Activated naive CD4-positive, alpha-beta T cell treated with Interleukin-2 at 50 U/mL for 16 hours (primary cell): ENCODE data around the gene ZBTB7C.

Experiments
- DNase-seq: peaks from one replicate; pipeline ENCODE4 v3.0.0-alpha.2; 2020

Gene ZBTB7C

GRCh38 chr18:48105317-48105716 is 303.9 kb downstream of the ZBTB7C start:
- no peak for DNase-seq

- no peak for DNase-seq
Measured at GRCh38 chr18:48104705-48105104, 304.5 kb downstream of the ZBTB7C start.

DNA sequence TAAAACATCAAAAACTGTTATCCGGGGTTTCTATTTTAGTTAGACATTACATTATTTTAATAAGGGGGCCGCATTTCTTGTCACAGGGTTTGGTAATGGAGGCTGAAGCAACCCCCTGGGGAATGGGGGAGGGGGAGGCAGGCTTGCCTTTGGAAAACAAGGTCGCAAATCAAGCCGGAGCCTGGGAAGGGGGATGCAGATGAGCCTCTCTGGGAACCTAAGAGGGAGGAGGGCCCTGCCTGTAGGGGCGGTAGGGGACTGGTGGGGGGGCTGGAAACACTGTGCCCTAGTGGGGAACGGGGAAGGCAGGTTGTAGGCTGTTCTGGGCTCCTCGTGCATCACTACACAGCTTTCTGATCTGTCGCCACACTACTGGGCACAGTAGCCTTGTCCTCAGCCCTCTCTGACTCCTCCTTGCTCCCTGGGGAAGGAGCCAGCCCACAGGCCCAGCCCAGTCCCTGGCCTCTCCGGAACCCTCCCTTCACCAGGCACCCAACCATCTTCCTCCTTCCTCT is 308.5 kb downstream of the ZBTB7C start:
- DNase-seq: no peak

DNA sequence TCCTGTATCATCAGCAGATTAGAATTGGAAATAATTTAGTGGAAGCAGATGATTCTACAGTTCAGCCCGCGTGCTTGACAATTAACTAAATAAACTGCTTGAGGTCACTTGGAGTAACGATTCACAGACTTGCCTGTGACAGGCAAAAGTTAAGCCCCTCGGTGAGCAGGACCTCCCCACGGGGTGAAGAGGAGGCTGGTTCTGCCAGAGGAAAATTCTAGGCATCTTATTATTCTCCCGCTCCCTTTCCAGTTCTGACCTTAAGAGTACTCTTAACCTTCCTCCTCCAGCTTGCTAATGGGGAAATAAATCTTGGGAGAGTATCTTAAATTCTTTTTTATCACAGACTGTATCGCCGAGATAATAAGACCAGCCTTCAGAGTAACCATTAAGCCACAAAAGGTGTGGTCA is 309.0 kb downstream of the ZBTB7C start:
- DNase-seq: no peak

DNA sequence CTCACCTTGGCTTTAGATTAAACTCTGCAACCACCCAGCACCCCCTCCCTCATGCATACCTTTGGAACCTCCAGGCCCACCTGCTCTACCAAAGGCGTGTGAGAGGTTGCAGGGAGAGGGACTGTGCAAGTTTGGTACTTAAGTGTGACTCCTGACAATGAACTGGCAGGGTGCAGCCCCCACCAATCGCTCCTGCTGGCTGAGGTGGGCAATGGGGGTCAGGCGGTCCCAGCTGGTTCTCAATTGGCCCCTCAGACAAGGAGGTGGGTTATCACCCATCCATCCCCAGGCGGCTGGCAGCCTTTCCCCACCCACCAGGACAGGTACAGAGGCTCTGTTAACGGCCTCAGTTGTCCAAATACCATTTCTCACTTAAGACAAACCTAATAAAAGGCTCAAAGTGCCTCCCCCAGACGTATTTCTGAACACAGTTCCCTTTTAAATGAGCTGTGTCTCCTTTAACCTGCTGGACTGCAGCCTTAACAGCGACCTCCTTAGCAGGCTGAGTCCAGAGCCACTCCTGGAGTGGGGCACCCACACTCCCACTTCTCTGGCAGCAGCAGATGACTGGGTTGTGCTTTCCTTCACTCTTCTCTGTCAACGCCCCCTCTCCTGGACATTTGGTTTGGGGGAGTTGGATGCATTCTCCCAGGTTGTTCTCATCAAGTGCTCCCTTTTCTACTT is 309.6 kb downstream of the ZBTB7C start:
- DNase-seq: no peak

GRCh38 chr18:48098538-48098937 is 310.6 kb downstream of the ZBTB7C start:
- DNase-seq: no peak

DNA sequence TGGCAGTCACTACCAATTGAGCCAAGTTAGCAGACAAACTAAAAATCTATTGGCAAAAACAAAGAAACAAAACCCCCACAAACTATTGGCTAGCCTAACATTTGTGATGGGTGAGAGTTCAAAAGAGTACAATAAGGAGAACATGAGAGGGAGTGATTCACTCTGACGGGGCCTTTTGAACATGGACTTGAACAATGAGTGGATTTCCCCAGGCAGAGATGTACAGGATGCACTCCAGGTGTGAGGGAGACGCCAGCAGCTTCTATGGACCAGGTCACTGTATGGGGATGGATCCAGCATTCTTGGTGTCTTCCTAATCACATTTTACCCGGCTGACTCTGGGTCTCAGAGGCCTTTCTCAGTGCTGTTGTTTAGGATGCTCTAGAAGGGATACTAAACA is 311.2 kb downstream of the ZBTB7C start:
- no peak for DNase-seq

DNA sequence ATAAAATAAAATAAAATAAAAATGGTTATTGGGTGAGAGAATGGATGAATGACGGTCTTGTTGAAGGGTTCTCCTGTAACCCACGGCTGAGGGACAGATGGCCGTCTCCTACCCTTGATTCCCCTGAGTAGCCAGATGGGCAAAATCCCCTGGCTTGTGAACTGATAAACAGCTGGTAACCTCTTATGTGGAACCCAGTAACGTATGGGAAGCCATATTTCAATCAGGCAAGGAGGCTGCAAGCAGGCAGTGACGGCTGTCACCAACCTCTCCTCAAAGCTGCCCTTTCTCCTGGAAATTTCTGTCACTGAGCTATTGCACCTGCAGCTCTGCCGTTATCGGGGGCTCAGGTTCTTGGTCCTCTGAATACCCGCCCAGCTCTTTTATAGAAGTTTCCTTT is 313.5 kb downstream of the ZBTB7C start:
- DNase-seq: no peak

DNA sequence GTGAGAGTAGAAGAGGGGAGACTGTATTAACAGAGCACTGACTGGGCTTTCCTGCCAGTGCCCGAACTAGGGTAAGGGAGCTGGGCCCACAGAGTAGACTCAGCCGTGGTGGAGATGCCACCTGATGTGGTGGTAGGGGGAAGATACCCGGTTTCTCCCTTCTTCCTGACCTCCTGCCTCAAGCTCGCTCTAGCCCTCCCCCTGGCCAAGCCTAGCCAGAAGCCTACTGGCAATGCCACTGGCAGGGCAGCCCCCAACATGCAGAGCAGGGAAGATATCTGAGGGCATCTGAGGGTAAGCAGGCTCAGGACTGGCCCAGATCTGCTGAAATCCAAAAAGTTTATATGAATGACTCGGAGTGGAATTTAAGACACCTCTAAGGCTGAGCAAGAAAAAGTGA is 316.1 kb downstream of the ZBTB7C start:
- DNase-seq: no peak

- DNase-seq: no peak
Measured at GRCh38 chr18:48091869-48092497, 317.2 kb downstream of the ZBTB7C start.

GRCh38 chr18:48090702-48091101 is 318.5 kb downstream of the ZBTB7C start:
- DNase-seq: no peak

GRCh38 chr18:48090021-48090420 is 319.2 kb downstream of the ZBTB7C start:
- no peak for DNase-seq

DNA sequence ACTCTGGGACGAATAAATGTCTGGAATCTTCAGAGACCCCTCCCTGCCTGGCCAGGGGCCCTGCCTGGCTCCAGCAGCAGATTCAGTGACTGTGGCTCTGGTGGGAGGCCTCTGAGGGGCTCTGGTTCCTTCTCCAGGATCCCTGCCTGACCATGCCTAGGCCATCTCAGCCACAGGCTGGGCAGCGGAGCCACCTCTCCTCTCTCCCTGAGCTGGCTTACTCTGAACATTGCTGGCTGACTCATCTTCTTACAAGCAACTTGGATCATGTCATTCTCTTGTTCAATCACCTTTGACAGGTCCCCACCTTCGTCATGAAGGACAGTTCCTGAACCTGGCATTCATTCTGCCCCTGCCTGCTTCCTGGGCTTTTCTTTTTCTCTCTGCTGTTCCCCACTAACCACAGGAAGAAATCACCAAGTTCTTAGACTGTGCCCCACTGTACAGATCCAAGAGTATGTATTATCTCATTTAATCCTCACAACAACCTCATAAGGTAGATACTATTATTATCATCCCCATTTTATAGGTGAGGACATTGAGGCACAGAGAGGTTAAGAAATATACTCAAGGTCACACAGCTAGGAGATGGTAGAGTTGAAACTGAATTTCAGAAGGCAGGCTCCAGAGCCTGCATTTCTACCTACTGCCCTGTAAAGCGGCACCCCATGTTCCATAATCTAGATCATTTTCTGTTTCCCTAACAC is 323.2 kb downstream of the ZBTB7C start:
- no peak for DNase-seq

DNA sequence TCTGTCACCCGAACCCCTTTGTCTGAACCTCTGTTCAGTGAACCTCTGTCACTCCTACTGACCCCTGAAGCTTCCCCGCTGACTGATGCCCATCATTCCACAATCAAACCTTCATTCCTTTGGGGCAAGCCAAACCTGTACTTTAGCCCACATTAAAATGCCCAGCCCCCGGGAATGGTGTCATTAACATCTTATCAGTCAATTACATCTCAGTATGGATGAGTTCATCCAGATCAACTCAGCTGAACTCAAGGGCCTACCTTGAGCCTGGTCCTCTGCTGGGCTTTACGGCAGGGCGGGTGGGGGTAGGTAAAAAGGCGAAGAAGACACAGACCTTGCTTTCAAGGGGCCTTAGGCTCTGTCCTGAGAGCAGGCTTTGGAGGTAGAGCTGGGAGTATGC is 324.3 kb downstream of the ZBTB7C start:
- DNase-seq: no peak

- no peak for DNase-seq
Measured at GRCh38 chr18:48084041-48084757, 325.0 kb downstream of the ZBTB7C start.

GRCh38 chr18:48080546-48080945 is 328.6 kb downstream of the ZBTB7C start:
- DNase-seq: no peak

DNA sequence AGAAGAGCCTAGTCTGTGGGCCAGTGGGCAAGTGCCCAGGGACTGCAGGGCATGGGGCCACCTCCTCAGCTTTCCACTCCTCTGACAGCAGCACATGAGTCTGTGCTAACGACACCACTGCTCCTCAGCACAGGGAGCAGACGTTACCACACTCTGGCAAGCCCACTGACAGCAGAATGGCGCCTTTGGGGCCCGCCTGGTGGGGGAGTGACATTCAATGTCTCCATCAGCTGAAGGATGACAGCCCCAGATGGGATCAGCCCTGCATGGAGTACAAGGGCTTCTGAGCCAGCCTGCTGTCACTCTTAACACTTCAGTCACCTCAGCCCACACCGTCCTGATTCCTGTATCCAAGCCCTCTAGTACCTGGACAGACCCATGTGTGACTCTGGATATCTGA is 329.3 kb downstream of the ZBTB7C start:
- DNase-seq: no peak

GRCh38 chr18:48078448-48078847 is 330.7 kb downstream of the ZBTB7C start:
- DNase-seq: no peak

DNA sequence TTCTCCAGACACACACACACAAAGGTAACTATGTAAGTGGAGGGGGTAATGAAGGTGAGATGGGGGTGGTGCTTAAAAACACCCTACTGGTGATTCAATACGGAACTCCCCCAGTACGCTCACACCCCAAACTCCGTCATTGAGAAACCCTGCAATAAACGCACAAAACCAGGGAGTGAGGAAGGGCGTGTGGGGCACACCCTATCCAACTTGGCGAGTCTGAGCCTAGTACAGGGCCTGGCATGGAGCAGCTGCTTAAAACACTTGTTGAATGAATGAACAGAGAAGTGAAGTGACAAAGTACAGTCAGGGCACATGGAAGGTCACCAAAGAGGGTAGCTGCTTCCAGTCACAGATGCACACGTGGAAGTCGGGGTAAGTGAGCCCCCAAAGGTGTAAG is 331.9 kb downstream of the ZBTB7C start:
- no peak for DNase-seq

DNA sequence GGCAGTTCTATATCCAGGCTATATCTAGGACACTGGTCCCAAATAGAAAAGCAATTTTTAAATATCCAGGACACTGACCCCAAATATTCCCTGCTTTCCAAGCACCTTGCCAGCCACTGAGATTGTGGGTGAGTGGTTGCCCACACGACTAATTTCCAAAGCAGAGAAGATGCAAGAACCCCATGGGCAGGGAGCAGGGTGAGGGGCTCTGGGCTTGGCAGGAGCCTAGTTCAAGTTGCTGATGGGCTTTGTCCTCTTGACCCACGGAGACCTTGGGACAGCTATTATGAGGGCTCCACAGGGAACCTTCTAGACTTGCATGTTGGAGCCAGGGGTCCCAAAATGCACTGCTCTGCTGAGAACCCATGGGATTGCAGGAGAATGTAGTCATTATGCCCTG is 332.7 kb downstream of the ZBTB7C start:
- DNase-seq: no peak

DNA sequence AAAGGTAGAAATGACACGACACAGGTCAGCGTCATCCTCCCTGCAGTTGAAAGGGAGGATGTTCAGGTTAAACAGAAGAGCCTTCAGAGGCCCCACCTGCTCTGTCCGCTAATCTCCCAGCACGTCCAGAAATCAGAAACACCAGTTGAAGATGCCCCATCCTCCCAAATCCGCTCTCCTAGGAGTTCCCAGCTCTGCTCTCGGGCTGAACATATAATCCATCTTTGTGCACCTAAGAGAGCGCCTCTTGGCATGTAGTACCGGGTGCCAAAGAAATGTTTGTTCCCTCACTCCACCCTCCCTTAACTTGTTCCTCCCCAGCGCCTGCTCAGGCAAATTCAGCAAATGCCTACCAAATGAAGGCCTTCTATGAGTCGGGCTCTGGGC is 333.5 kb downstream of the ZBTB7C start:
- DNase-seq: no peak

DNA sequence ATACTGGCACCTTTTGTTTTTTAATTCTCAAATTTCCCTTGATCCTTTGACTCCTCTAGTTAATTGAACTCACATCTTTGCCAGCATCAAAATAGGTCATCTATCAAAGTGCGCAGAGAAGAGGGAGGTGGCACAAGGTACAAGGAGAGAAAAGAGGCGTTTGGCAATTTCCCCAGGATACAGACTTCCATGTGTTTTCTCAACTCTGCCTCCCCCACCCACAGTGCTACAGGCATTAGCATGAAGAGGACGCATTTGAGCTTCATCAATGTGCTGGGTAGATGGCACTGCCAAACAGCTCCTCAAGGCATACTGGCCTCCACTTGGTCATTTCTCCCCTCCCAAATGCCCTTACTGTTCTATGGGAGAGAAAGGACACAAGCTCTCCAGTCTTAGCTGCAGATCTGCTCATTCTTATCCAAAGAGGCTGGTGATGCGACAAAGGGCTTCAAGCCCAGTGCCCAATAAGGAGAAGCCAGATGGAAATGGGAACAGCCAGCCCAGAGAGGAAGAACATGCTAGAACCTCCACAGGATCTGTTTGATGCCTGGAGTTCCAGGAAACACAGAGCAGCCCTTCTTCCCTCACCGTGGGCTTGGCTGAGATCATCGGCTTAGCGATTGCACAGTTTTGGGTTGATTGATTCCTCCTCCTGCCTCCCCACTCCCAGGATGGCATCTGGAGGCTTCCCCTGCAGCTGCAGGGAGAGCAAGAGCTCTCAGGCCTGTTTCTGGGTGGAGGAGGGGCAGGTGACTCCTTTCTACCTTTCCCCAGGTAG is 334.1 kb downstream of the ZBTB7C start:
- no peak for DNase-seq
